Ishikawa (cell line): ENCODE measurements around the gene TMEM267.

Experiments
- EGR1 ChIP-seq: IDR thresholded peaks from 2 replicates; pipeline ENCODE4 v1.6.1; 2012
- EP300 ChIP-seq: IDR thresholded peaks from 2 replicates; pipeline ENCODE4 v1.6.1; 2012; ENCODE audit warnings: borderline replicate concordance
- RAD21 ChIP-seq: IDR thresholded peaks from 2 replicates; pipeline ENCODE4 v1.6.1; 2012; ENCODE audit warnings: low read depth
- REST ChIP-seq: IDR thresholded peaks from 2 replicates; pipeline ENCODE4 v1.6.1; 2012; ENCODE audit warnings: low read depth, mild to moderate bottlenecking

- no peak for TF ChIP-seq REST
- TF ChIP-seq EP300: no peak
- no peak for TF ChIP-seq RAD21
- no peak for TF ChIP-seq EGR1
Measured at GRCh38 chr5:43482490-43483297, 971 bp downstream of the TMEM267 start.
